Posterior vena cava (tissue), 2 donors: Measurements from ENCODE around the gene CTAGE8. TPM values are rescaled to one million over a fixed set of nuclear protein-coding genes. Genes with fewer than 3 reads are reported as not detected.
A peak's percentile ranks its signal among the peaks of the same experiment; 100 is the strongest.
"Not testable (repeated sequence)": the region's sequence is repeated elsewhere in the genome, so short reads cannot be mapped to it uniquely, and the experiment has no call there.

Source experiments
- DNase-seq: peaks from one replicate; pipeline ENCODE4 v3.0.0-alpha.2; 2020; ENCODE audit warnings: low spot score
- intact Hi-C, 2 donors: fragments of 100-400 bp; cut with DNase I; formaldehyde crosslinking; loops; one replicate each; pipeline versions ENCODE4 v1.14.1 to v1.14.2; 2022 to 2023
- long read RNA-seq, 2 donors: library from polyadenylated mRNA; unstranded; transcript quantifications; one replicate each; pipeline ENCODE4 v2.0.0, GENCODE V29; 2020 to 2021
- total RNA-seq, 2 donors: library from RNA; stranded (reverse); fragmentation: NEBNext Ultra II Directional; extraction: Animal tissue kit (Norgen Biotek cat#: 25700); gene quantifications; one replicate each; pipeline ENCODE4 v1.2.1, GENCODE V29; 2021
- donor health status: DM: yes; HTN: yes; CAD: no.
- donor health status: DM: yes; HTN: yes; CAD: no.

CTAGE8 gene
- total RNA-seq = 1 to 10 TPM in 1 of 2 donors, under 1 TPM in 1; 0.60 to 1.5 TPM
- long read RNA-seq, donor 1 = 0 reads
- long read RNA-seq, donor 2 = 0 reads

GRCh38 chr7:144269188-144269587 is at the start of gene CTAGE8:
Gene CTAGE8 (minus strand): TSS chr7:144269288. CDS start chr7:144269250, 38 bp downstream.
- intact Hi-C loops, DNase-seq: not testable (repeated sequence)

- DNase-seq, intact Hi-C loops: not testable (repeated sequence)
These were observed 48.4 kb upstream of the CTAGE8 start for GRCh38 chr7:144317537-144317936.

DNA sequence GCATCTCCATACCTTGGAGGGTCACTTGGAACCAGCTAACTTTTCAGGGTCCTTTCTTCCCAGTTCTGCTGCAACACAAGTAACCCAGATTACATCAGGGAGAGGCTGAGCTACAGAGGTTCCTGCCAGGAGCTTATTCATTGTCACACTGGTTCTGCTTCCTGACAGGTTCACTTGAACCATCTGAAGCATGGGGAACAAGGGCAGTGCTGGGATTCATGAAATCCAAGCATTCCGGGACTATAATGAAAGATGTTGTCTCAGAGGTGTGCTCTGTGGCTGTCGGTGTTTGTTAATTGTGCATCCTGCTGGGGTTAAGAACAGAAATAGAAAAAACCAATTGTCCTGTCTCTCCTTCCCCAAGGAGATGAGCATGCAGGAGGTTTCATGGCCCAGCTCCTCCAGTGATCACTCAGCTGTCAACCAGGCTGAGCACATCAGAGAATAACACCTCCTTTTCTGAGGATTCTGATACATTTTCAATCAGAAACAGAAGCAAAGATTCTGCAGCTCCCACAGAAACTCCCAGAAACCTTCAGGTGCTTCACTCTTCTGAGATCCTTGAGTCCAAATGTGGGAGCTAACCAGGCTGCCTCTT is 42.9 kb upstream of the CTAGE8 start, which contains the start of gene OR2A1:
OR2A1 (plus strand) TSS at position 548 of the 598 bp plus-strand sequence. CDS start 5,706 bp downstream, outside the sequence.
- DNase-seq, intact Hi-C loops: not testable (repeated sequence)

- intact Hi-C loops = not testable (repeated sequence)
These were observed 42.1 kb upstream of the CTAGE8 start for GRCh38 chr7:144311218-144311617.

DNA sequence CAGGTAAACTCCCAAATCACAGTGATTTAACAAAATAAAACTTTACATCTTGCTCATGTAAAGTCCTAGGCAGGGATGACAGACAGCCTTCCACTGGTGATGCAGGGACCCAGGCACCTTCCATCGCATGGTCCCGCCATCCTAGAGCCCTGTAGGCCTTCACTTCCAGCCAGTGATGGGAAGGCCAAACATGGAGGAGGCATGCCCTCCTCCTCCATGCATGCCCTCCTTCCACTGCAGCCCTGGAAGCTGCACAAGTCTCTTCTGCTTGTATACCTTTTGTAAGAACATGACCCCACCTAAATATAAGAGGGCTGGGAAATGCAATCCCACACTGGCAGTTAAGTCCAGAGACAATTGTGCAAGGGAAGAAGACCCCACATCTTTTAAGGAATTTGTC is 40.6 kb upstream of the CTAGE8 start:
- intact Hi-C loops, DNase-seq: not testable (repeated sequence)

More at GRCh38 chr7:144311218-144311617, 42.1 kb upstream of the CTAGE8 start:
- DNase-seq = not testable (repeated sequence)

- intact Hi-C loops, DNase-seq: not testable (repeated sequence)
These were observed 36.1 kb upstream of the CTAGE8 start for GRCh38 chr7:144305156-144305555.

DNA sequence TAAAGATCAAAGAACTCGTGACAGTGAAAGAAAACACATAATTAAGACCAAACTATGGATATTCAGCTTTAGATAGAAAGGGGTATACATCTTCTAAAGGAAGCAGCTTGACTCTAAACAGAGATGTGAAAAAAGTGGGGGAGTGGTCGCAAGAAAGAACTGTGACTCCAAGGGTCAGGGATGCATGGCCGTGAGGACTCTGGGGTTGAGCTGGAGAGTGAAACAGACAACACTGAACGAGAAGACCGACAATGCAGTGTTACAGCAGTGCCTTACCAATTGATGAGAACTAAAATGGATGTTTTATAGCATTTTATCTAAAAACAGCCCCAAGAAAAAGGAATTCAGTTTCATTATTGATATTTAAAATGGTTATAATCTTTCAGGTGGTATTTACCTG is 34.5 kb upstream of the CTAGE8 start:
- intact Hi-C loops, DNase-seq: not testable (repeated sequence)

DNA sequence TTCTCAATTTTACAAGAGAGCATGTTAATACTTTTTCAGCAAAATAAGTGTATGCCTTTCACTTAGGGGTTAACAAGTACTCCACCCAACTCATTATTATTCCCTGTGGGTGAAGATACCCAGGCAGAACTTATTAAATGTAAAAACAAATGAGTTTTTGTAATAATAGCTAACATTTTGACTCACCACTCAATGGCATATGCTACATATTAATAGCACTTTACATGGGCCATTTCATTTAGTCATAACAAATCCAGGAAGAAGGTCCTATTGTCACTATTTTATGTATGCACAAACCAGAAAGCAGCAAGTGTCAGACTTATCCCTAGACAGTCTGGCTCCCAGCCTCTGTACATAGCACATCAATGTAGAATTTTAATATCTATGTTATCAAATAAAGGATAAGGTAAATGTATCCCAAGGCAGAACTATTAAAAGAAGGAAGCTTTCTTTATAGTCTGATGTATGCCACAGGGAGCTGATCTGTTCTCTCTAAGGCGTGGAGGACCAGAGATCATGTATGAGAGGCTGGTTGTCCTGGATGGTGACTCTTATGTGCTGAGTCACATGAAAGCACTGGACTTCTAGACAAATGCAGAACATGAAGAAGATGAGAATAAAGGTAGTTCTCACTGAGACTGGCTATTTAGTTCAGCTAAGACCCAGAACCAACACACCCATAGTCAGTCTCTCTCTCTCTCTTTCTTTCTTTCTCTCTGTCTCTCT is 33.7 kb upstream of the CTAGE8 start:
- intact Hi-C loops, DNase-seq: not testable (repeated sequence)

DNA sequence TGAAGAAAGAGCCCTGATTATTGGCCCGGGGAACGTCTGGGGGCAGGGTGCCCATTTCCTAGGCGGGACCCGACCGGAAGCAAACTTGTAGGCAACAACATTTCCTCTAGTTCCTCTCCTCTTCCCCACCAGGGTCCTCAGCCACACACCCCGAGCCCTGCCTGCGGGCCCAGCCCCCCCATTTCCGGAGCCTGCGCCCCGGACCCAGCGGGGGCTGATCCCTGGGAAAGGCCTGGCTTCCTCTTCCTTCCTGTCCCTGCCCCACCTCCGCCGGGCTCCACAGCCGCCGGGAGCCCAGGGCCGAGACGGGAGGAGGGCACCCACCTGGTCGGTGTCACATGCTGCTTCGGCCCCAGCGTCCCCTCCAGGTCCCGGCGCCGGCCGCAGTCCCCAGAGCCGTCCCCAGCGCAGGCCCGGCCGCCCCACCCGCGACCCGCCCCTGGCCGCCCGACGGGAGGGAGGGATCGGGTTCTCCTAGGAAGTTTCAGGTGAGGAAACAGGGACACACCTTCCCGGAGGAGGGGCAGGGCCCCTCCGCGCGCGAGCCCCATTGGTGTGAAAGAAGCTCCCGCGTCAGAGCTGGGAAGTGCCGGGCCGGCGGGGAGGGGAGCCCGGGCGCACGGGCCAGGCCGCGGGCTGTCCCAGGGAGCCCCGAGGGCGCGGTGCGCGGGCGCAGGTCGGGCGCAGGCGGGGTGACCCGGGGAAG is 24.9 kb upstream of the CTAGE8 start:
- intact Hi-C loops, DNase-seq: not testable (repeated sequence)

DNA sequence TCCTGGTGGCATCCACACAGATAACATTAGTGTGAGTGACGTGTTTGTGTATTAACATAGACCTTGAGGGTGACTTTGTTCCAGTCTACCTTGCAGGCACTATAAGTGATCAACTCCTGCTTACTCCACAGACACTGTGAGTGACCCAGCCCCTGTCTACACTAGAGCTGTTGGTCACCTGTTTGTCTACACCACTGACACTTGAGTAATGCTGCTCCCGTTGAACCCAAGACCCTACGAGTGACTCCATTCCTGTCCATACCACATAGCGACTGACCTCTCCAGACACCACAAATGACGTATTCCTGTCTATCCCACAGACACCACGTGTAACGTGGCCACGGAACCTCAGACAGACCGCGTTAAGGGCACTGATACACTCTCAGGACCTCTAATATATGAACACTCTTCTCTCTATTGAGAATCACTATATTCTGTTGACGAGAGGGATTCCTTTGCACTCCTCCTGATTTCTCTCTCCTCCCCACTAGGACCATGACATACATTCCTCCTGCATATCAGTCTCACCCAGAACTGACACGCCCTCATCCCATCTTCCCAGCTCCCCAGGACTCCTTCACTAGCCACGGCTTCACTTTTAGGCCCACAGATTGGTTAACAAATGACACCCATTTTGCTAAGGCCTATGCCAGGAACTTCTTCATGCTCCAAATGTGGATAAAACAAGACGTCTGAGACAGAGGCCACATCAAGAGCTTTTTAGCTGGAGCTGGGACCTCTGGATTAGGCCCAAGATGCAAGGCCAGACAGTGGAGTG is 23.5 kb upstream of the CTAGE8 start:
- DNase-seq = not testable (repeated sequence)

GRCh38 chr7:144291607-144292006 is 22.5 kb upstream of the CTAGE8 start:
- DNase-seq, intact Hi-C loops: not testable (repeated sequence)

More for the DNA sequence above, 23.5 kb upstream of the CTAGE8 start:
- intact Hi-C loops = not testable (repeated sequence)

DNA sequence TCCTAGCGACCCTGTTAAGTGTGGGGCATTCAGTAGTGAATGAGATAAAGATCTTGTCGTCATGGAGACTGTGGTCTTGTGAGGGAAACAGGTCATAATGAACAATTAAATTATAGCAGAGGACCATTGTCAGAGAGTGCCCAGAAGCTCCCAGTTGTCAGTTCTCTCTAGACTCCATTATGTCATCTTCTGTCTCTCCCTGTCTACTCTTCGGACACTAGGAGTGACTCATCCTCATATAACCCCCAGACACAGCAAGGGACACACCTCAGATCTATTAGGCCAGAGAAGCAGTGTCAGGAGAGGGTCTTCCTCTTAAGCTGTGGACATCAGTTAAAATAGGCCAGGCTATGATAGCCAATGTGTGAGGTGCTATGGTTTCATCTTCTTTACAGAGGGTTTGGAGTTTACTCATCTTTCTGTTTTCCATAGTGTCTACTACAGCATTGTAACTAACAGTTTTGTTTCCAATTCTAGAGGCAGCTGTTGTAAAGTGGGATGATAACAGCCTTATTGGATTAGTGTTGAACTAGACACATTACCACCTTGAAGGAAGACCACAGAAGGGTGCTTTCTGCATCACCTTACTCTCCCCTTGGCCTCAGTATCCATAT is 18.2 kb upstream of the CTAGE8 start:
- intact Hi-C loops, DNase-seq: not testable (repeated sequence)

- DNase-seq, intact Hi-C loops: not testable (repeated sequence)
These were observed 14.6 kb upstream of the CTAGE8 start for GRCh38 chr7:144283716-144284115.

DNA sequence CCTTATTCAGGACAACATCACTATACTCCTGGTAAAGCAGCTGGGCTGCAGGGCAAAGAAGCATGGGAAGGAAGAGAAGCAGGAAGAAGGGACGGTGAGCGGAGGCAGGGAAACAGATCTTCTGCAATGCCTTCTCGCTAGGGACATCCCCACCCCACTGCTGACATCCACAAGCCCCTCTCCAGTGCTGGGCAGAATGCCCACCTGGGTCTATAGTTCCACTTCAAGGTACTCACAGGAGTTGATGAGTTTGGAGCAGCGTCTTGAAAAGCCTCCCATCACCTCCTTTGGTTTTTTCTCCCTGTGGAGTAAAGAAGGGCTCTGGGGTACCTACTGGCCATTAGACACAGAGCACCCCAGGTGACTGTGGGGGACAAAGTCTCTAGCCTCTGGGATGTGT is 13.4 kb upstream of the CTAGE8 start:
- peak; percentile 52 for DNase-seq

GRCh38 chr7:144281981-144282380 is 12.9 kb upstream of the CTAGE8 start:
- DNase-seq, intact Hi-C loops: not testable (repeated sequence)

More for the DNA sequence above, 13.4 kb upstream of the CTAGE8 start:
- intact Hi-C loops = not testable (repeated sequence)

GRCh38 chr7:144280010-144280409 is 10.9 kb upstream of the CTAGE8 start:
- intact Hi-C loops, DNase-seq: not testable (repeated sequence)

GRCh38 chr7:144275281-144275680 is 6.2 kb upstream of the CTAGE8 start:
- DNase-seq, intact Hi-C loops: not testable (repeated sequence)

DNA sequence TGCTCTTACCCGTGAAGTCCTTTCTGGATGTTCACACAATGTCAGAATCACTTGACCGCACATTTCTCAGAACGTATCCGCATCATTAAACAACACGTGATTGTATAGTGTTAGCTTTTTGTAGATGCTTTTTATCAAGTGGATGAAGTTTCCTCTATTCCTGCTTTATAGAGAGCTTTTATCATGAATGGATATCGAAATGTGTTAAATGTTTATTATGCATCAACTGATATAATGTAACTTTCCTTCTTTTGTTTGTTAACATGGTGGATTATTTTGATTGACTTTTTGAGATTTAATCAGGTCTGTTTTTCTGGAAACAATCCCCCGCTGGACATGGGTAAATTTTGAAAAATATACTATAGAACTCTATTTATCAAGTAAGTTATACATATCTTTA is 4.4 kb downstream of the CTAGE8 start, which contains the start of gene OR2A7:
OR2A7 (minus strand) TSS at position 101 of the 400 bp plus-strand sequence. CDS start 5,164 bp downstream, outside the sequence.
- intact Hi-C loops, DNase-seq: not testable (repeated sequence)
